OCI-LY7 (cell line): Measurements from ENCODE around the gene PLD1. TPM values are rescaled to one million over a fixed set of nuclear protein-coding genes. Genes with fewer than 3 reads are reported as not detected.

Experiments
- BruUV-seq: library from RNA; stranded (reverse); fragments of 400-500 nt; replicated peaks from 2 replicates; lab custom pipeline; 2021; lab: Mats Ljungman, UMichigan
- CTCF ChIA-PET: fragments of 300-600 bp; sonication (Branson Sonifier 250); formaldehyde crosslinking; loops from one replicate; lab custom pipeline; 2022; ENCODE audit warnings: antibody characterized with exemption; ENCODE audit not compliant: unreplicated experiment; lab: Charles Lee
- POLR2A ChIA-PET: fragments of 300-600 bp; sonication (Branson Sonifier 250); formaldehyde crosslinking; loops from one replicate; lab custom pipeline; 2022; ENCODE audit warnings: antibody characterized with exemption; lab: Charles Lee
- DNase-seq: peaks from one replicate; pipeline ENCODE4 v3.0.0-alpha.2; 2015; ENCODE audit warnings: low spot score
- H2AFZ ChIP-seq: fragments of 200-600 bp; sonication (generic), shearing (Covaris generic); 2 replicates; pipeline ENCODE4 v1.6.1; 2014; ENCODE audit warnings: mild to moderate bottlenecking, antibody characterized with exemption, low read length, moderate library complexity
- H3K27ac ChIP-seq: fragments of 200-600 bp; sonication (generic); 2 replicates; pipeline ENCODE4 v1.5.1; 2014; ENCODE audit warnings: mixed run types, low read depth, mild to moderate bottlenecking, moderate library complexity, low read length, inconsistent platforms; ENCODE audit not compliant: poor library complexity, severe bottlenecking
- H3K36me3 ChIP-seq: fragments of 200-600 bp; sonication (generic); 2 replicates; pipeline ENCODE4 v1.6.1; 2014; ENCODE audit warnings: mild to moderate bottlenecking, antibody characterized with exemption, low read length, moderate library complexity, mixed read lengths; ENCODE audit not compliant: insufficient read depth
- H3K4me1 ChIP-seq: fragments of 200-600 bp; sonication (generic); 2 replicates; pipeline ENCODE4 v1.5.1; 2014; ENCODE audit warnings: mild to moderate bottlenecking, low read length; ENCODE audit not compliant: insufficient read depth, poor library complexity, severe bottlenecking
- H3K4me2 ChIP-seq: fragments of 200-600 bp; sonication (generic); 2 replicates; pipeline ENCODE4 v1.6.1; 2014; ENCODE audit warnings: mild to moderate bottlenecking, low read length
- H3K4me3 ChIP-seq: fragments of 200-600 bp; sonication (generic); 2 replicates; pipeline ENCODE4 v1.5.1; 2014; ENCODE audit warnings: mild to moderate bottlenecking, low read depth, low read length; ENCODE audit not compliant: poor library complexity, severe bottlenecking
- H3K79me2 ChIP-seq: fragments of 200-600 bp; sonication (generic); 2 replicates; pipeline ENCODE4 v1.6.1; 2016; ENCODE audit warnings: low read depth, mild to moderate bottlenecking, low read length, moderate library complexity, mixed read lengths; ENCODE audit not compliant: insufficient read depth
- H3K9me2 ChIP-seq: fragments of 200-600 bp; sonication (generic); 2 replicates; pipeline ENCODE4 v1.6.1; 2016; ENCODE audit warnings: mild to moderate bottlenecking, low read length, mixed read lengths; ENCODE audit not compliant: insufficient read depth
- H3K9me3 ChIP-seq: fragments of 200-600 bp; sonication (generic); 2 replicates; pipeline ENCODE4 v1.6.1; 2014; ENCODE audit warnings: mild to moderate bottlenecking, mixed run types, low read length, mixed read lengths
- H4K20me1 ChIP-seq: fragments of 200-600 bp; sonication (generic); 2 replicates; pipeline ENCODE4 v1.6.1; 2014; ENCODE audit warnings: mild to moderate bottlenecking, antibody characterized with exemption, low read length, moderate library complexity, mixed read lengths; ENCODE audit not compliant: insufficient read depth
- CTCF ChIP-seq: fragments of 200-600 bp; sonication (generic); conservative IDR thresholded peaks from 2 replicates; pipeline ENCODE4 v1.5.1; 2014; ENCODE audit warnings: mild to moderate bottlenecking, antibody characterized with exemption, low read length, moderate library complexity, mixed read lengths
- EZH2phosphoT487 ChIP-seq: fragments of 200-600 bp; sonication (generic); IDR thresholded peaks from 2 replicates; pipeline ENCODE4 v1.6.1; 2018; ENCODE audit warnings: low read depth, borderline replicate concordance, mild to moderate bottlenecking, mixed run types, antibody characterized with exemption, low read length, moderate library complexity, mixed read lengths
- intact Hi-C: fragments of 100-400 bp; cut with micrococcal nuclease; formaldehyde crosslinking; loops from one replicate; pipeline ENCODE4 v1.10.0; 2022; ENCODE audit not compliant: unreplicated experiment
- total RNA-seq, 2 experiments: library from RNA; depleted of rRNA in 1 of 2; stranded (reverse); fragments of >200 nt in 1 of 2; shearing (Covaris generic) in 1 of 2; gene quantifications; 2 replicates each; pipeline ENCODE4 v1.2.3, GENCODE V29; 2014 to 2022

PLD1 gene
- total RNA-seq, 2 experiments from 2014 or later = not detected

DNA sequence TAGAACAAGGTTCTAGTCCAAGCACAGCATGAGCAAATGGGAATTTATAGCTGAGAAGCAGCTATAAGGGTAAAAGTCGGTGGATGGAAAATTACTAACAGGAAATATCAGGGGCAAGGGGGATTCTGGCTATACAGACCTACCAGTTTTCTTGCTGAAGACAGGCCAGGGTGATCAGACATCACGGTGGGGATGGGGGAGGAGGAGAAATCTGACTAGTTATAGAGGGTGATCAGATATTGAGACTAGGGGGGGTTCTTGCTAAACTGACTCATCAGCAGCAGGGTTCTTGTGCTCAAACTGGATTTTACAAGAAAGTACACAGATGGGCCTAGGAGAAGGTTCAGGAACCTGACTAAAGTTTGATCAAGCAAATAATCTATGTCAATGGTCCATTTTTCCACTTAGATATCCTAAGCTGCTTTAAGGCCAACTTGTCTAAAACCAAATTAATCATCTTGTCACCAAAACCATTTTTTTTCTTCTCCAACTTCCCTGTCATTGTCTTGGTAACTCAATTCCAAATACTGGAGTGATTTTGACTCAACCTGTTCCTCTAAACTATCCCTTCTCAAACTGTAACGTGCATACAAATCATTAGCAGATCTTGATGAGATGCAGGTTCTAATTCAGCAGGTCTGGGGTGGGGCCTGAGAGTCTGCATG is 37.4 kb upstream of the PLD1 start:
- H2AFZ ChIP-seq = no peak overlapping the region
- intact Hi-C loops = no loop called here
- no peaks in the 10 kb centered on the region for H4K20me1 ChIP-seq
- H3K9me3 ChIP-seq = no peaks in the 10 kb centered on the region
- no peaks in the 10 kb centered on the region for H3K4me1 ChIP-seq
- CTCF ChIA-PET = no interaction called here
- POLR2A ChIA-PET = no interaction called here
- H3K27ac ChIP-seq = no peak overlapping the region
- H3K79me2 ChIP-seq = no peaks in the 10 kb centered on the region
- DNase-seq = no peak
- H3K36me3 ChIP-seq = no peaks in the 10 kb centered on the region
- no peak overlapping the region for H3K4me2 ChIP-seq
- no TSS peak for BruUV-seq
- H3K9me2 ChIP-seq = no peaks in the 10 kb centered on the region
- TF ChIP-seq EZH2phosphoT487 (no peak), CTCF (no peak)
- no peak overlapping the region for H3K4me3 ChIP-seq

GRCh38 chr3:171847133-171847532 is 36.9 kb upstream of the PLD1 start:
- Histone ChIP-seq H3K4me2 (no peak overlapping the region), H3K4me3 (no peak overlapping the region), H3K79me2 (no peaks in the 10 kb centered on the region), H4K20me1 (no peaks in the 10 kb centered on the region), H2AFZ (no peak overlapping the region), H3K9me2 (no peaks in the 10 kb centered on the region), H3K27ac (no peak overlapping the region), H3K9me3 (no peaks in the 10 kb centered on the region), H3K4me1 (no peaks in the 10 kb centered on the region), H3K36me3 (no peaks in the 10 kb centered on the region)
- intact Hi-C loops = no loop called here
- ChIA-PET POLR2A (no interaction called here), CTCF (no interaction called here)
- no TSS peak for BruUV-seq
- DNase-seq = no peak
- TF ChIP-seq EZH2phosphoT487 (no peak), CTCF (no peak)

- ChIA-PET POLR2A (no interaction called here), CTCF (no interaction called here)
- no peak for DNase-seq
- no peaks in the 10 kb centered on the region for H3K9me3 ChIP-seq
- no peak overlapping the region for H3K4me3 ChIP-seq
- TF ChIP-seq EZH2phosphoT487 = no peak
- TF ChIP-seq CTCF = no peak
- no TSS peak for BruUV-seq
- H2AFZ ChIP-seq = no peak overlapping the region
- no peaks in the 10 kb centered on the region for H3K79me2 ChIP-seq
- H3K27ac ChIP-seq = no peak overlapping the region
- intact Hi-C loops = no loop called here
- H3K36me3 ChIP-seq = no peaks in the 10 kb centered on the region
- H3K9me2 ChIP-seq = no peaks in the 10 kb centered on the region
- H3K4me1 ChIP-seq = no peaks in the 10 kb centered on the region
- no peak overlapping the region for H3K4me2 ChIP-seq
- no peaks in the 10 kb centered on the region for H4K20me1 ChIP-seq
Observed at GRCh38 chr3:171846597-171846996, 36.3 kb upstream of the PLD1 start.
